GM10266 (cell line): ENCODE results near the gene GSKIP.

Source experiments
- DNase-seq: peaks from one replicate; pipeline ENCODE4 v3.0.0; 2012; ENCODE audit errors: extremely low spot score
- CTCF ChIP-seq: IDR thresholded peaks from 2 replicates; pipeline ENCODE4 v1.5.1; 2012; ENCODE audit warnings: mild to moderate bottlenecking, low read depth; ENCODE audit not compliant: control insufficient read depth, insufficient read depth; ENCODE audit errors: missing control alignments

The GSKIP gene

DNA sequence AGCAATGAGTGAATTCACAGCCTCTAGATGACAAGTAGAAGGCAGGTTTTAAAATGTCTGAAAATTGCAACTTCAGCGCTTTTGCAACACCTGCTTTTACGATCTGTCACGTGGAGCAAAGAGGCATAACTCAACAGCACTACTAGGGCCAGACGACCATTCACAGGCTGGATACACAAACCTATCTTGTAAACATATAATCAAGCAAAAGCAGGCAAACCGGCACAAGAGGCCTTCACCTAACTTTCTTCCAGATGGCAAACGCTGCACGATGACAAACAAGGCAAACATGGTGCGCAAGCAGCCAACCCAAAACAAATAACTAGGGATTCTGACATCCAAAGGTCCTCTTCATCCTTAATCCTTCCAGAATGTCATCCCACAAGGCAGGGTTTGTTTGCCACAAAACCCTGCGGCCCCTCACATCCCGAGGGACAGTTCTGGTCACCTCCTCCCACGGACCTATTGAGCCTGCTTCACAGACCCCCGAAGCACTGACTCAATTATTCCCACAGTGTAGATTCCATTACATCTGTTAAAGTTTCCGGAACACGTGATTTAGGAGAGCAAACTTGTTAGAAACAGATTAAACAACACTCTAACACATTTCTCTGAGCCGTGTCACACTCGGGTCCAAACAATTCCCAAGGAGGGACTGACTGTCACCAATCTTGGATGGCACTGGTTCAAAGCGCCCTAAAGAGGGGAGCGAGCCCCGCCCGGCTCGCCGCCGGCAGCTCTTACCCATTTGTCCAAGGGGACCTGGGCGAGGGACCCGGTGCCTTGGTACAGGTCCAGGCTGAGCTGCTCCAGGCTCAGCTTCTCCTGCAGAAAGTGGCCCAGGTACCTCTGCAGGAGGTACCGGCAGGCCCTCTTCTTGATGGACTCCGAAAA is 1.0 kb upstream of the GSKIP start:
- no peak for TF ChIP-seq CTCF

GRCh38 chr14:96363751-96364336 is 518 bp downstream of the GSKIP start:
- peak; percentile 20 for DNase-seq
- no peak for TF ChIP-seq CTCF

More for the DNA sequence above, 1.0 kb upstream of the GSKIP start:
- peak; percentile 63 for DNase-seq

DNA sequence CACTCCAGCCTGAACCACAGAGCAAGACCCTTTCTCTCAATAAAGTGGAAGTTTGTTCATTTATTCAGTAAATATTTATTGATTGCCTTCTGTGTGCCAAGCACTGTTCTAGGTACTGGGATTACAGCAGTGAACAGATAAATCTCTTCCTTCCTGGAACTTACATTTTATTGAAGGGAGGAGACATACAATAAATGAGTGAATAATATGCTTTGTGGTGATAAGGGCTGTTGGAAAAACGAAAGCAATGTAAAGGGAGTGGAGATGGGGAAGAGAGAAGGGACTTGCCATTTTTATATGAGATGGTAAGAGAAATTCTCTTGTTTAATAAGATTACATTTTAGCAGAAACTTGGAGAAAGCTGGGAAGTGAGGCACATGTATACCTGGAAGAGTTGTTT is 1.6 kb downstream of the GSKIP start:
- no peak for TF ChIP-seq CTCF
- no peak for DNase-seq

DNA sequence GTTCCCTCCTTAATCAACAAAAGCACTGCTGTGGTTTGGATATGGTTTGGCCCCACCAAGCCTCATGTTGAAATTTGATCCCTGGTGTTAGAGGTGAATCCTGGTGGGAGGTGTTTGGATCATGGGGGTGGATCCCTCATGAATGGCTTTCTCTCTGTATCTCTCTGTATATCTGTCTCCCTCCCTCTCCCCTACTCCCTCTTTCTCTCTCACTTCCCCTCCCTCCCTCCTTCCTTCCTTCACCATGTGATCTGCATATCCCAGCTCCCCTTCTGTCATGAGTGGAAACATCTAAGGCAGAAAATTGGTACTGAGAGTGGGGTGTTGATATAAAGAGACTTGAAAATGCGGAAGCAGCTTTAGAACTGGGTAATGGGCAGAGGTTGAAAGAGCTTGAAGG is 5.2 kb downstream of the GSKIP start:
- DNase-seq, result no peak
- TF ChIP-seq CTCF, result no peak

GRCh38 chr14:96370528-96370927 is 7.2 kb downstream of the GSKIP start:
- no peak for TF ChIP-seq CTCF

GRCh38 chr14:96373538-96373937 is 10.2 kb downstream of the GSKIP start:
- DNase-seq, result no peak
- TF ChIP-seq CTCF, result no peak

More at GRCh38 chr14:96370528-96370927, 7.2 kb downstream of the GSKIP start:
- no peak for DNase-seq

DNA sequence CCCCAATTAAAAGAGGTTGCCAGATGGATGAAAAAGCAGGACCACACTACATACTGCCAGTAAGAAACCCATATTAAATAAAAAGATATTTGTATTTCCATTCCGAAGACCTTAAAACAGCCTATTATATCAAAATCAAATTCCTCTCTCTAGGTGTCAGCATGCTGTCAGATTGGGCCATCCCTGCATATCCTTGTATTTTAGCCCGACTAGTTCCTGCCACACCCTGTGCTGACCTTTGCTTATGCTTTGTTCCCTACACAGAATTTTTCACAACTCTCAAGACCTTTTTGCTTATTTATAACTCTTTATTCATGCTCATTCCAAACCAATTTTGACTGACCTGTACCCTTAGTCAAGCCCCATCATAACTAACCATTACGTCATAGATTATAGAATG is 12.8 kb downstream of the GSKIP start:
- TF ChIP-seq CTCF, result no peak
- no peak for DNase-seq
